HL-60 (cell line): ENCODE data around the gene TMC4.
"Not testable (repeated sequence)": the region's sequence is repeated elsewhere in the genome, so short reads cannot be mapped to it uniquely, and the experiment has no call there.

Experiments used
- DNase-seq, 2 experiments: peaks; one replicate each; pipeline ENCODE4 v3.0.0-alpha.2; 2010 to 2020; ENCODE audit warnings: low read depth in 1 of 2, low spot score in 1 of 2
- H3K27ac ChIP-seq: fragments of 250-450 bp; sonication (Bioruptor Pico); replicated peaks from 2 replicates; pipeline ENCODE4 v1.5.1; 2020; ENCODE audit warnings: mild to moderate bottlenecking, moderate library complexity
- H3K27me3 ChIP-seq: fragments of 250-450 bp; sonication (Bioruptor Pico); 2 replicates; pipeline ENCODE4 v1.5.1; 2021; ENCODE audit warnings: mild to moderate bottlenecking, moderate library complexity; ENCODE audit not compliant: insufficient read depth, poor library complexity, severe bottlenecking
- H3K4me3 ChIP-seq: replicated peaks from 2 replicates; pipeline ENCODE4 v1.5.1; 2011; ENCODE audit warnings: mild to moderate bottlenecking, control low read depth, low read length; ENCODE audit not compliant: insufficient read depth
- GABPA ChIP-seq: IDR thresholded peaks from 2 replicates; pipeline ENCODE4 v1.6.1; 2012; ENCODE audit warnings: low read depth
- POLR2AphosphoS5 ChIP-seq: IDR thresholded peaks from 2 replicates; pipeline ENCODE4 v1.6.1; 2012; ENCODE audit warnings: low read depth
- SPI1 ChIP-seq: IDR thresholded peaks from 2 replicates; pipeline ENCODE4 v1.6.1; 2012; ENCODE audit warnings: low read depth, mild to moderate bottlenecking, borderline replicate concordance
- TF ChIP-seq, protein P1 (sequence below): IDR thresholded peaks from one replicate; pipeline ENCODE4 v1.5.1; 2011; ENCODE audit warnings: low read length, control low read depth, inconsistent platforms; ENCODE audit not compliant: insufficient read depth
- TF ChIP-seq, protein P2 (sequence below): IDR thresholded peaks from 2 replicates; pipeline ENCODE4 v1.6.1; 2012; ENCODE audit warnings: low read depth; ENCODE audit not compliant: insufficient replicate concordance

TMC4 gene

GRCh38 chr19:54188215-54188871, 15.4 kb upstream of the TMC4 start:
- Histone ChIP-seq H3K27ac (peak overlapping the region; percentile 98), H3K4me3 (peak overlapping the region; percentile 80), H3K27me3 (no peaks in the 10 kb centered on the region)
- TF ChIP-seq POLR2AphosphoS5 = peak; percentile 69
- TF ChIP-seq, protein P1, sequence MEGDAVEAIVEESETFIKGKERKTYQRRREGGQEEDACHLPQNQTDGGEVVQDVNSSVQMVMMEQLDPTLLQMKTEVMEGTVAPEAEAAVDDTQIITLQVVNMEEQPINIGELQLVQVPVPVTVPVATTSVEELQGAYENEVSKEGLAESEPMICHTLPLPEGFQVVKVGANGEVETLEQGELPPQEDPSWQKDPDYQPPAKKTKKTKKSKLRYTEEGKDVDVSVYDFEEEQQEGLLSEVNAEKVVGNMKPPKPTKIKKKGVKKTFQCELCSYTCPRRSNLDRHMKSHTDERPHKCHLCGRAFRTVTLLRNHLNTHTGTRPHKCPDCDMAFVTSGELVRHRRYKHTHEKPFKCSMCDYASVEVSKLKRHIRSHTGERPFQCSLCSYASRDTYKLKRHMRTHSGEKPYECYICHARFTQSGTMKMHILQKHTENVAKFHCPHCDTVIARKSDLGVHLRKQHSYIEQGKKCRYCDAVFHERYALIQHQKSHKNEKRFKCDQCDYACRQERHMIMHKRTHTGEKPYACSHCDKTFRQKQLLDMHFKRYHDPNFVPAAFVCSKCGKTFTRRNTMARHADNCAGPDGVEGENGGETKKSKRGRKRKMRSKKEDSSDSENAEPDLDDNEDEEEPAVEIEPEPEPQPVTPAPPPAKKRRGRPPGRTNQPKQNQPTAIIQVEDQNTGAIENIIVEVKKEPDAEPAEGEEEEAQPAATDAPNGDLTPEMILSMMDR = no peak
- no peak for TF ChIP-seq GABPA
- TF ChIP-seq SPI1 = peak; percentile 77
- TF ChIP-seq, protein P2, sequence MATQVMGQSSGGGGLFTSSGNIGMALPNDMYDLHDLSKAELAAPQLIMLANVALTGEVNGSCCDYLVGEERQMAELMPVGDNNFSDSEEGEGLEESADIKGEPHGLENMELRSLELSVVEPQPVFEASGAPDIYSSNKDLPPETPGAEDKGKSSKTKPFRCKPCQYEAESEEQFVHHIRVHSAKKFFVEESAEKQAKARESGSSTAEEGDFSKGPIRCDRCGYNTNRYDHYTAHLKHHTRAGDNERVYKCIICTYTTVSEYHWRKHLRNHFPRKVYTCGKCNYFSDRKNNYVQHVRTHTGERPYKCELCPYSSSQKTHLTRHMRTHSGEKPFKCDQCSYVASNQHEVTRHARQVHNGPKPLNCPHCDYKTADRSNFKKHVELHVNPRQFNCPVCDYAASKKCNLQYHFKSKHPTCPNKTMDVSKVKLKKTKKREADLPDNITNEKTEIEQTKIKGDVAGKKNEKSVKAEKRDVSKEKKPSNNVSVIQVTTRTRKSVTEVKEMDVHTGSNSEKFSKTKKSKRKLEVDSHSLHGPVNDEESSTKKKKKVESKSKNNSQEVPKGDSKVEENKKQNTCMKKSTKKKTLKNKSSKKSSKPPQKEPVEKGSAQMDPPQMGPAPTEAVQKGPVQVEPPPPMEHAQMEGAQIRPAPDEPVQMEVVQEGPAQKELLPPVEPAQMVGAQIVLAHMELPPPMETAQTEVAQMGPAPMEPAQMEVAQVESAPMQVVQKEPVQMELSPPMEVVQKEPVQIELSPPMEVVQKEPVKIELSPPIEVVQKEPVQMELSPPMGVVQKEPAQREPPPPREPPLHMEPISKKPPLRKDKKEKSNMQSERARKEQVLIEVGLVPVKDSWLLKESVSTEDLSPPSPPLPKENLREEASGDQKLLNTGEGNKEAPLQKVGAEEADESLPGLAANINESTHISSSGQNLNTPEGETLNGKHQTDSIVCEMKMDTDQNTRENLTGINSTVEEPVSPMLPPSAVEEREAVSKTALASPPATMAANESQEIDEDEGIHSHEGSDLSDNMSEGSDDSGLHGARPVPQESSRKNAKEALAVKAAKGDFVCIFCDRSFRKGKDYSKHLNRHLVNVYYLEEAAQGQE = no peak
- DNase-seq = peak in 1 of 2 experiments; percentile 89

- no peak overlapping the region for H3K4me3 ChIP-seq
- TF ChIP-seq, protein P1 = no peak
- TF ChIP-seq GABPA (no peak), SPI1 (no peak), POLR2AphosphoS5 (no peak)
- no peak for DNase-seq
- peak overlapping the region; percentile 98; the same call in 1 of the 2 replicates for H3K27ac ChIP-seq
- H3K27me3 ChIP-seq = no peaks in the 10 kb centered on the region
These were observed 14.0 kb upstream of the TMC4 start for GRCh38 chr19:54186934-54187381.

GRCh38 chr19:54186351-54186750, 13.4 kb upstream of the TMC4 start:
- no peaks in the 10 kb centered on the region for H3K27me3 ChIP-seq
- no peak for DNase-seq
- TF ChIP-seq, protein P1 = no peak
- TF ChIP-seq POLR2AphosphoS5 (no peak), SPI1 (no peak), GABPA (no peak)
- TF ChIP-seq, protein P2 = no peak
- no peak overlapping the region for H3K27ac ChIP-seq
- H3K4me3 ChIP-seq = no peak overlapping the region

DNA sequence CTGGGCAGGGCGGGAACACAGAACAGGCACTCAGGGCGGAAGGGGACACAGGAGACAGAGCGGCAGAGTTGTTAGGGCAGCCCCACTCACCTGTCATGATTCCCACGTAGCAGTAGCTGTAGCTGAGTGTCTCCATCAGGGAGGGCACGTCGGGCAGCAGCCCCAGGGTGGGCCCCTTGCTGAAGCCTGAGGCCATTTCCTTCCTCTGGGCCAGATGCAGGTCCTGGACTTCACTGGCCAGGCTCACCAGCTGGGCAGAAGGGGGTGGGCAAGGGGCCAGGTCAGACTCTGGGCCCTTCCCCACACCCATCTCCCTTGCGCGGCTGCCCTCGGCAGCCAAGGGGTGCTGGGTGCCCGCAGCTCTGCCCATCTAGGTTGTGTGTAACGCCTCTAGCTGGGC, 10.5 kb upstream of the TMC4 start:
- H3K27ac ChIP-seq = no peak overlapping the region
- TF ChIP-seq SPI1 (no peak), POLR2AphosphoS5 (no peak), GABPA (no peak)
- TF ChIP-seq, protein P1 = no peak
- TF ChIP-seq, protein P2 = no peak
- no peak for DNase-seq
- H3K27me3 ChIP-seq = no peaks in the 10 kb centered on the region
- H3K4me3 ChIP-seq = no peak overlapping the region

- H3K4me3 ChIP-seq, DNase-seq, H3K27ac ChIP-seq, H3K27me3 ChIP-seq: not testable (repeated sequence)
These were observed 8.9 kb upstream of the TMC4 start for GRCh38 chr19:54181894-54182293.
